ENCODE results near the gene FBXO28.

DNA sequence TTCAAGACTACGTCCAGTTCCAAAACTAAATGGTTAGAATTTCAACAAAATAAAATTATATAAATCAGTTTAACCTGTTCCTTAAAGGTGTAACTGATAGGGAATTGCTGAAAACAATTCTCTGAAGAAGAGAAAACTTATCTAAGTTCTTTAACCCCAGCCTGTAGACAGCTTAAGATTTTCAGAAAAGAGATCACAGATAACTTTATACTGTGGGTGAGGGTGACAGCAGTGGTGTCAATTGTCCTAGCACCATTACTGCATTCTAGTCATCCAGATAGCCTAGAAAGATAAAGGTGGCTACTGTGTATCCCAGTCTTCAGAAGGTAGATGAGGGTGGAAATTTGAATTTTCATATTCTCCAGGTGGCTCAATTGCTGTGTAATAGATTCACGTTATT, 49.4 kb downstream of the FBXO28 start:
- TF ChIP-seq CTCF (IDR thresholded peaks at IDR 0.05; ENCODE audit: extremely low read depth in 1 of 2, insufficient read depth in 1 of 2, low read depth in 1 of 2, low read length in 2 of 2) (no peak), POLR2A (IDR thresholded peaks at IDR 0.05; ENCODE audit: low read depth, low read length) (no peak)

Data from endothelial cell of umbilical vein (primary cell).